ENCODE data around the gene MTRR.
"Not testable (repeated sequence)": the region's sequence is repeated elsewhere in the genome, so short reads cannot be mapped to it uniquely, and the experiment has no call there.

Gene MTRR

GRCh38 chr5:7907612-7908011 is 38.7 kb downstream of the MTRR start:
- no peak overlapping the region for H3K27ac ChIP-seq
- TF ChIP-seq CTCF (IDR thresholded peaks at IDR 0.05) (no peak), ZFX (IDR thresholded peaks at IDR 0.05; ENCODE audit: borderline replicate concordance) (no peak)

GRCh38 chr5:7908317-7908716 is 39.4 kb downstream of the MTRR start:
- no peak overlapping the region for H3K27ac ChIP-seq
- TF ChIP-seq ZFX (IDR thresholded peaks at IDR 0.05; ENCODE audit: borderline replicate concordance) (no peak), CTCF (IDR thresholded peaks at IDR 0.05) (no peak)

- H3K27ac ChIP-seq: no peak overlapping the region
- TF ChIP-seq ZFX (IDR thresholded peaks at IDR 0.05; ENCODE audit: borderline replicate concordance) (no peak), CTCF (IDR thresholded peaks at IDR 0.05) (no peak)
Observed at GRCh38 chr5:7910738-7911428, 41.9 kb downstream of the MTRR start.

- not testable (repeated sequence) for H3K27ac ChIP-seq
Observed at GRCh38 chr5:7911429-7911771, 42.5 kb downstream of the MTRR start.

GRCh38 chr5:7916171-7916804 is 47.3 kb downstream of the MTRR start:
- H3K27ac ChIP-seq: no peak overlapping the region
- no peak for TF ChIP-seq ZFX (IDR thresholded peaks at IDR 0.05; ENCODE audit: borderline replicate concordance)
- no peak for TF ChIP-seq CTCF (IDR thresholded peaks at IDR 0.05)

- H3K27ac ChIP-seq: no peak overlapping the region
- TF ChIP-seq ZFX (IDR thresholded peaks at IDR 0.05; ENCODE audit: borderline replicate concordance) (no peak), CTCF (IDR thresholded peaks at IDR 0.05) (no peak)
Observed at GRCh38 chr5:7917130-7918123, 48.5 kb downstream of the MTRR start.

- H3K27ac ChIP-seq: no peak overlapping the region
- no peak for TF ChIP-seq ZFX (IDR thresholded peaks at IDR 0.05; ENCODE audit: borderline replicate concordance)
- no peak for TF ChIP-seq CTCF (IDR thresholded peaks at IDR 0.05)
Observed at GRCh38 chr5:7925961-7926695, 57.2 kb downstream of the MTRR start.
